ENCODE data around the gene THSD7A. TPM values are rescaled to one million over a fixed set of nuclear protein-coding genes. Genes with fewer than 3 reads are reported as not detected.
A peak's percentile ranks its signal among the peaks of the same experiment; 100 is the strongest.

THSD7A gene
- total RNA-seq, 4 donors from 2014 or later = 11.4 to 24.7 (median 15.2) TPM

DNA sequence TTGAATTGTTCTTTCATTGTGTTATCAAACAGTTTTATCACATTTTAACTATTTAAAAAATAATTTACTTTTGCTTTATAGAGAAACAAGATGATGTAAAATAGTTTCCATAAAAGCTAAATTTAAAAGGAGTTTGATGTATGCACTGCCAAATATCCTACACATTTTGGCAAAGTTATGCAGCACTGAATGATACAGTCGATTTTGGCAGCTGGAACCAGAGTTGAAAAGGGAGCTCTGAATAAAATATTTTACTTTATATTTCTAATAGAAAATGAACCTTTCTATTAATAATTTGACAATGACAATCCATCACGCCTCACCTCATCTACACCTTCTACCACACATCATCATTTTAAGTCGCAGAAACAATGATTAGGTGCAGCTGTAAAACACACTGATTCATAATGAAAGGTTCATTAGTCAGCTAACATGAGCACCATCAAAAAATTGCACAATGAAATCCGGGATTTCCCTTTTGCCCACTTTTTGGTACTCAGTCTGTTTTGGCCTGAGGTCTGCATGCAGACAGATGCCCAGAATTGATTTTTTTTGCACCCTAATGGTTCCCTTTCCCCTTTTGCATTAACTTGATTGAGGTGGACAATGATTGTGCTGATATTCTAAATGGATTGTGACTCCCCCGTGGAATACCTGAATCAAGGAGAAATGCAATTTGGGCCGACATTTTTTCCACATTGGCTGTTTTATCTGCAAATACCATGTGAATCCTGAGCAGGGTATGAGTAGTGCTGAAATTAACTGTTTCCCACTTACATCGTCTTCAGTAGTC, 105.8 kb downstream of the THSD7A start:
- no peak for DNase-seq (ENCODE audit: low spot score in 2 of 2)
- Histone ChIP-seq H3K4me1 (peaks cover 0 to 8% (median 0%) of the 10 kb centered on the region in 4 donors), H3K4me3 (no peak overlapping the region), H3K36me3 (no peaks in the 10 kb centered on the region), H3K9me3 (no peaks in the 10 kb centered on the region), H3K27me3 (no peaks in the 10 kb centered on the region), H3K27ac (no peak overlapping the region)
- TF ChIP-seq, protein P1, sequence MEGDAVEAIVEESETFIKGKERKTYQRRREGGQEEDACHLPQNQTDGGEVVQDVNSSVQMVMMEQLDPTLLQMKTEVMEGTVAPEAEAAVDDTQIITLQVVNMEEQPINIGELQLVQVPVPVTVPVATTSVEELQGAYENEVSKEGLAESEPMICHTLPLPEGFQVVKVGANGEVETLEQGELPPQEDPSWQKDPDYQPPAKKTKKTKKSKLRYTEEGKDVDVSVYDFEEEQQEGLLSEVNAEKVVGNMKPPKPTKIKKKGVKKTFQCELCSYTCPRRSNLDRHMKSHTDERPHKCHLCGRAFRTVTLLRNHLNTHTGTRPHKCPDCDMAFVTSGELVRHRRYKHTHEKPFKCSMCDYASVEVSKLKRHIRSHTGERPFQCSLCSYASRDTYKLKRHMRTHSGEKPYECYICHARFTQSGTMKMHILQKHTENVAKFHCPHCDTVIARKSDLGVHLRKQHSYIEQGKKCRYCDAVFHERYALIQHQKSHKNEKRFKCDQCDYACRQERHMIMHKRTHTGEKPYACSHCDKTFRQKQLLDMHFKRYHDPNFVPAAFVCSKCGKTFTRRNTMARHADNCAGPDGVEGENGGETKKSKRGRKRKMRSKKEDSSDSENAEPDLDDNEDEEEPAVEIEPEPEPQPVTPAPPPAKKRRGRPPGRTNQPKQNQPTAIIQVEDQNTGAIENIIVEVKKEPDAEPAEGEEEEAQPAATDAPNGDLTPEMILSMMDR (IDR thresholded peaks at IDR 0.05) = no peak
- no peak for TF ChIP-seq EP300 (IDR thresholded peaks at IDR 0.05)
- TF ChIP-seq POLR2A (IDR thresholded peaks at IDR 0.05) = no peak
- WGBS, 2 donors = 54 to 58% methylated on average over 7 of the region's 7 CpGs

DNA sequence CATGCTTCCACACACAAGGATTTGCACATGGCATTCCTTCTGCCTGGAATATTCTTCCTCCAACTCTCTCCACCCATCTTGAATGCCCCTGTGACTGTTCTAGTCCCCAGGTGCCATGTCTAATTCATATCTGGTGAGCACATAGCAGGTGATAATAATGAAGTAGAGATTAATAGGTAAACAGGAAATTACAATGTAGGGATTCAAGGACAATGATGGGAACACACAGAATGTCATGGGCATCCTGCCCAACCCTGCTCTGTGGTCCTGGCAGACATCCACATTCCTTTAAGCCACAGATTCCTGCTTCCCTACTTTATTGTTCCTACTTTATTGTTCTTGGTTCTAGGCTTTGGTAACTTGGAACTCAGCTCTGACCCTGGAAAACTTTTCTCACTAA, 115.8 kb downstream of the THSD7A start:
- TF ChIP-seq EP300 (IDR thresholded peaks at IDR 0.05) = peak in 1 of 2 donors; percentile 23
- no peak for TF ChIP-seq POLR2A (IDR thresholded peaks at IDR 0.05)
- Histone ChIP-seq H3K9me3 (no peaks in the 10 kb centered on the region), H3K36me3 (no peaks in the 10 kb centered on the region), H3K27ac (no peak overlapping the region), H3K27me3 (no peaks in the 10 kb centered on the region), H3K4me3 (no peak overlapping the region), H3K4me1 (peaks cover 0 to 19% (median 0%) of the 10 kb centered on the region in 4 donors)
- no peak for DNase-seq (ENCODE audit: low spot score in 2 of 2)

DNA sequence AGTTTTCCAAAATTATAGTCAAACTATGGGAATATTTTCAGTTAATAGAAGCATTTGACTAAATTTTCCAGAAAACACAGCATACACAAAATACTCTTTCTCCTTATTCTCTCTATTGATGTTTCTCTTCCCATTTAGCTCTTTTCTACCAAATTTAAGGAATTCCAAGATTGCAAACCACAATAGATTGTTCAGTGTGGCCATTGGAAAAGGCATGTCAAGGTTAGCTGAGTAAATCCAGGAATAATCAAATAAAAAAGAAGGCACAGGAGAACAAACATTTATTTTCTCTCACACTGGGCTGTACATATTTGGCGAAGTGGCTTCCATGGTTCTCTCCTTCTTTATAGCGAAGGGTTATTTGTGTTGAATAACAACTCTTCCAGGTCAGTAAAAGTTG, 117.3 kb downstream of the THSD7A start:
- Histone ChIP-seq H3K27ac (no peak overlapping the region), H3K4me3 (no peak overlapping the region), H3K9me3 (no peaks in the 10 kb centered on the region), H3K27me3 (no peaks in the 10 kb centered on the region), H3K4me1 (peaks cover 0 to 19% (median 0%) of the 10 kb centered on the region in 4 donors), H3K36me3 (no peaks in the 10 kb centered on the region)
- WGBS, 2 donors = 85 to 87% methylated on average over 2 of the region's 2 CpGs
- DNase-seq (ENCODE audit: low spot score in 2 of 2) = no peak
- TF ChIP-seq EP300 (IDR thresholded peaks at IDR 0.05) (no peak), POLR2A (IDR thresholded peaks at IDR 0.05) (no peak)
- TF ChIP-seq, protein P1 (IDR thresholded peaks at IDR 0.05) = no peak

DNA sequence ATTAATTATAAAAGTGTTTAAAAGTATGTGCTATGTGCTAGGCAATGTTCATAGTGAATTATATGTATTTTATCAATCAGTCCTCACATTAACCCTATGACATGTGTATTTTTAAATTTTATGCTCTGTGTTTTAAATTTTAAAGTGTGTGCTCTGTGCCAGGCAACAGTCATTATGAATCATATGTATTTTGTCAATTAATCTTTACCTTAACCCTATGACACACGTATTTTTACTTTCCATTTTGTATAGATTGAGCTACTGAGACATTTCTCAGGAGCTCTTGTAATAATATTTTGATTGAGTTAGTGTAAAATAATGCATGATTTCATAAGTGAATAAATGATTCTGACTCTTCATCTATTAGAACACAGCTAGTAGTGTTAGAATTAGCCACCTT, 117.8 kb downstream of the THSD7A start:
- no peak for DNase-seq (ENCODE audit: low spot score in 2 of 2)
- Histone ChIP-seq H3K9me3 (no peaks in the 10 kb centered on the region), H3K27ac (no peak overlapping the region), H3K4me1 (peaks cover 0 to 19% (median 0%) of the 10 kb centered on the region in 4 donors), H3K4me3 (no peak overlapping the region), H3K36me3 (no peaks in the 10 kb centered on the region), H3K27me3 (no peaks in the 10 kb centered on the region)
- 56 to 72% methylated on average over 1 of the region's 1 CpG for WGBS, 2 donors
- TF ChIP-seq, protein P1 (IDR thresholded peaks at IDR 0.05) = no peak

DNA sequence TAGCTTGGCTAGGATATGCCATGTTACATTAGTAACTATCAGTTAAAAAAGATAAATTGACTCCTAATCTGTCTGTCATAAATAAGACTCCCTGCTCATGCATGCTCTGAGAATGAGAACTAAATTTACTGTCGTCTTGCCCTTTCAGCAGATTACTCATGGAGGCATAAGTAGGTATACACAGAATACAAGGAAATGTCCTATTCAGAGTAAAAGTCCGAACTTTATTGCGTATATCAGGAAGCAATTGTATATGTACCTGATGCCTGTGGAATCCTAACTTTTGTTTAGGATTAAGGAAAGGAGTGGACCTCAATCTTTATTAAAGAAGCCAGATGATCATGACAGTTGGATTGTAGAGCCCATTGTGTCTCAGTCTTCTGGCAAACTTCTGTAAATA, 118.6 kb downstream of the THSD7A start:
- Histone ChIP-seq H3K36me3 (no peaks in the 10 kb centered on the region), H3K9me3 (no peaks in the 10 kb centered on the region), H3K27me3 (no peaks in the 10 kb centered on the region), H3K4me1 (peaks cover 0 to 21% (median 0%) of the 10 kb centered on the region in 4 donors), H3K4me3 (no peak overlapping the region), H3K27ac (no peak overlapping the region)
- TF ChIP-seq EP300 (IDR thresholded peaks at IDR 0.05) (no peak), POLR2A (IDR thresholded peaks at IDR 0.05) (no peak)
- TF ChIP-seq, protein P1 (IDR thresholded peaks at IDR 0.05) = no peak
- DNase-seq (ENCODE audit: low spot score in 2 of 2) = no peak
- 52 to 67% methylated on average over 3 of the region's 3 CpGs for WGBS, 2 donors

Data from tibial nerve (tissue), 4 donors.